LoVo (cell line): ENCODE results near the gene SPAG16.
A peak's percentile ranks its signal among the peaks of the same experiment; 100 is the strongest.

Experiments
- DNase-seq: peaks from one replicate; pipeline ENCODE4 v3.0.0-alpha.2; 2016; ENCODE audit warnings: low spot score

SPAG16 gene

DNA sequence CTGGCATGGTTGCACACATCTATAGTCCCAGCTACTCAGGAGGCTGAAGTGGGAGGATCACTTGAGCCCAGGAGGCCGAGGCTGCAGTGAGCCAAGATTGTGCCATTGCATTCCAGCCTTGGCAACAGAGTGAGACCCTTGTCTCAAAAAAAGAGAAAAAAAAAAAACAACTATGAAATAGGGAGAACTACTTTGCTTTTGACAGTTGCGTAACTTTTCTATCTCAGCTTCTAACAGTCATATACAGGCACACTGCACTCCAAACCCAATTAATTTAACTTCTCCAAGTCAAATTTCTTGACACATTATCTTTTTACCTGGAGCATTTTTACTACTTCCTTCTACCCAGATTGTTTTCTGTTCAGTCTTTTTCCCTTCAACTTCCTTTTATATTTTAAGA, 1102.5 kb downstream of the SPAG16 start:
- DNase-seq = no peak

DNA sequence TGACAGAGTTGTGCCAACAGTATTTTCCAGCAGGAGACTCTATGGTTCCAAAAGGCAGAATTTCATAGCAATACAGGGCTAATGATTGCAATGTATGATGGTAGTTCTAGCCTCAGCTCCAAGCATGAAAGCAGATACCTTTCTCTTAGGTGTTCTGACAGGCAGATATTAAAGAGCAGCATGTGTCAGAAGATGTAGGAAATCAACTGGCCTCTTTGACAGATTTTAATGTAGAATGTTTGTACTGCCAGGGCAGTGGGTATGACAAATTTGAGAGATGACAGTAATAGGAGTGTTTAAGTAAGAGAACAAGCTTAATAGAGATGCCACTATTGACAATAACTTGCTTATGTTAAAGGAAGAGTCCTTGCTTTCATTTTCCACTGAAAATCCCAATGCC, 1105.1 kb downstream of the SPAG16 start:
- DNase-seq = no peak

DNA sequence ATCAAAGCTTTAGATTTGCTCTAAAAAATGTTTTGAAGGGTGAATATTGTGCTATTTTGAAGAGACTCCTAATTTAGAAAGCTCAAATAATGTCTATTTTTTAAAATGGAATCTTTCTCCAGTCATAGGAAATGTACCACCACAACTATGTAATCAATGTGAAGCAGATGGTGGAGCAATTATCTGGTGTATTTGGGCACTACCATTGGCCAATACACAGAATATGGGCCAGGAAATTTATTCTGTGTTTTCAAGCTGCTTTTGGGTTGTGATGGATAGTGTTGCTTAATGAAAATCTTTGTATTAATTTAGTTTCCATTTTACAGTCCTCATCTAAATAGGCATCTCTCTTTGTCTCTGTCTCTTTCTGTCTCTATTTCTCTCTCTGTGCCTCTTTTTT, 1109.5 kb downstream of the SPAG16 start:
- DNase-seq = no peak

- no peak for DNase-seq
These were observed 1110.8 kb downstream of the SPAG16 start for GRCh38 chr2:214395040-214395439.

GRCh38 chr2:214401580-214401979, 1117.3 kb downstream of the SPAG16 start:
- no peak for DNase-seq

- no peak for DNase-seq
These were observed 1126.0 kb downstream of the SPAG16 start for GRCh38 chr2:214410128-214410775.

GRCh38 chr2:214410918-214411554, 1126.8 kb downstream of the SPAG16 start, which contains the start of gene VWC2L:
TSS of gene VWC2L (plus strand) at chr2:214411054. CDS start at chr2:214414194, 3,140 bp downstream.
- DNase-seq = peak; percentile 64

GRCh38 chr2:214412679-214413078, 1128.4 kb downstream of the SPAG16 start:
- DNase-seq = no peak

DNA sequence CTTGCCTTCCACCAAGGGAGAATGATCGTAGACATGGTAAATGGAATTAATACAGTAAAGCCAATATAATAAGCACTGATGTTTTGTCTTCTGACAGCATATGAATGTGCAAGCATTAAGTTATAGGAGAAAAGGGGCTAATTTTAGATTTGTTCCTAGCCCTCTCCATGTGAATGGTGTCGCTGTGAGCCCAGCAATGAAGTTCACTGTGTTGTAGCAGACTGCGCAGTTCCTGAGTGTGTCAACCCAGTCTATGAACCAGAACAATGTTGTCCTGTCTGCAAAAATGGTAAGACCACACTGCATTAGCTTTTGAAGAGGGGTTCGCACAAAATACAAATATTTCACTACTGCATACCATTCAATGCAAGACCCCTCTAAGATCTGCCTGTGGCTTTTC, 1152.2 kb downstream of the SPAG16 start:
- DNase-seq = no peak

DNA sequence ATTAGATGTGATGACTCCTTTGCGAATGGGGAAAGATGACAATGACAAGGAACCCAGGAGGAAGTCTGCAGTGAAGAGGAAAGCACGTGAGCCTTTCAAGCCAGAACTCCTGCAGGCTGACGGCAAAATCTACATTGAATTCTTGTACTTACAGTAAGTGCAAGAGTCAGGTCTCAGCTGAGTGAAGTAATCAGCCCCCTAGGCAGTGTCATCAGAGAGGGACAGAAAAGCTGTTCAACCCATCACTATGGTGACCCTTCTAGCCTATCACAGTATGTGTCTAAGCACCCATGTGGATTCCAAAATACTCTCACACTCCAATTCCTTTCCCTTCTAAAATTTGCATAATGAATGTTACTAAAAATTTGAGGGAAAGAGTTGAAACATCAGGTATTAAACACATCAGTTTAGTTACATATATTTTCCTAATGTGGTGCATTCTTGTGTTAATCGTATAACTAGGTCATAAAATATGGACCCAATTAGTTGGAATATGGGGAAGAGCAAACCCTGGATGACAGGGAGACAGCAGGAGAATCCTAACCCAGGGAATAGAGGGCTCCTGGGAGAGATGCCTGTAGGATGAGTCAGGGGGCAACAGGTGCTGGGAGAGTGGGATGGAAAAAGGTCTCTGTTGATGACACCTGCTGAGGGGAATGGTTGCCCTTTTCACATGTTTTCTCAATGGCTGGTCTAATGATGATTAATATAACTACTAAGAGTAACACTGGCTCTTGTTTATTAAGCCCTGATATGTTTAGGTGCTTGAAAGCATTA, 1166.0 kb downstream of the SPAG16 start:
- no peak for DNase-seq

GRCh38 chr2:214451516-214452275, 1167.4 kb downstream of the SPAG16 start:
- DNase-seq = no peak
